HEK293 (cell line): Measurements from ENCODE around the gene TPO.

ENCODE experiments used
- CTCF ChIP-seq: fragments of 450-650 bp; formaldehyde crosslinking; IDR thresholded peaks from 2 replicates; pipeline ENCODE4 v1.5.1; 2016; ENCODE audit warnings: missing biosample characterization, missing genetic modification characterization
- GLI2 ChIP-seq: fragments of 450-650 bp; formaldehyde crosslinking; IDR thresholded peaks from 2 replicates; pipeline ENCODE4; 2017; ENCODE audit warnings: missing biosample characterization, missing genetic modification characterization, low read depth, borderline replicate concordance
- HOXA7 ChIP-seq: sonication (generic); formaldehyde crosslinking; IDR thresholded peaks from 2 replicates; pipeline ENCODE4 v1.8.1; 2022; ENCODE audit warnings: missing genetic modification reagents, borderline replicate concordance
- KLF16 ChIP-seq: fragments of 450-650 bp; formaldehyde crosslinking; IDR thresholded peaks from 2 replicates; pipeline ENCODE4 v1.5.1; 2017; ENCODE audit warnings: missing biosample characterization, missing genetic modification characterization
- REST ChIP-seq: fragments of 450-650 bp; formaldehyde crosslinking; IDR thresholded peaks from 2 replicates; pipeline ENCODE4 v1.5.1; 2016; ENCODE audit warnings: missing biosample characterization, missing genetic modification characterization
- SP3 ChIP-seq: fragments of 450-650 bp; formaldehyde crosslinking; IDR thresholded peaks from 2 replicates; pipeline ENCODE4 v1.5.1; 2016; ENCODE audit warnings: missing biosample characterization, missing genetic modification characterization
- YY1 ChIP-seq: fragments of 450-650 bp; formaldehyde crosslinking; IDR thresholded peaks from 2 replicates; pipeline ENCODE4 v1.5.1; 2018; ENCODE audit warnings: missing biosample characterization, missing genetic modification characterization
- ZBTB10 ChIP-seq: fragments of 450-650 bp; formaldehyde crosslinking; IDR thresholded peaks from 2 replicates; pipeline ENCODE4 v1.5.1; 2016; ENCODE audit warnings: missing biosample characterization, missing genetic modification characterization
- ZEB2 ChIP-seq: fragments of 450-650 bp; formaldehyde crosslinking; IDR thresholded peaks from 2 replicates; pipeline ENCODE4 v1.5.1; 2016; ENCODE audit warnings: missing biosample characterization, missing genetic modification characterization
- ZFP37 ChIP-seq: fragments of 450-650 bp; formaldehyde crosslinking; IDR thresholded peaks from 2 replicates; pipeline ENCODE4 v1.5.1; 2016; ENCODE audit warnings: missing biosample characterization, missing genetic modification characterization
- ZNF121 ChIP-seq: fragments of 450-650 bp; formaldehyde crosslinking; IDR thresholded peaks from 2 replicates; pipeline ENCODE4 v1.5.1; 2016; ENCODE audit warnings: missing biosample characterization, missing genetic modification characterization
- ZNF169 ChIP-seq: fragments of 450-650 bp; formaldehyde crosslinking; IDR thresholded peaks from 2 replicates; pipeline ENCODE4 v1.5.1; 2016; ENCODE audit warnings: missing biosample characterization, missing genetic modification characterization
- ZNF24 ChIP-seq: fragments of 450-650 bp; formaldehyde crosslinking; IDR thresholded peaks from 2 replicates; pipeline ENCODE4 v1.5.1; 2016; ENCODE audit warnings: missing biosample characterization, missing genetic modification characterization
- ZSCAN30 ChIP-seq: fragments of 450-650 bp; IDR thresholded peaks from 2 replicates; pipeline ENCODE4 v1.5.1; 2018; ENCODE audit warnings: missing biosample characterization, mild to moderate bottlenecking, missing genetic modification characterization, moderate library complexity

GRCh38 chr2:1586923-1587840, 173.9 kb downstream of the TPO start:
- no peak for TF ChIP-seq GLI2 (tag by site-specific recombination)
- no peak for TF ChIP-seq HOXA7 (CRISPR knock-in tag)
- no peak for TF ChIP-seq ZBTB10
- no peak for TF ChIP-seq CTCF (tag by site-specific recombination)
- TF ChIP-seq ZEB2: no peak
- no peak for TF ChIP-seq YY1 (tag by site-specific recombination)
- TF ChIP-seq ZNF24: no peak
- TF ChIP-seq KLF16 (tag by site-specific recombination): no peak
- TF ChIP-seq REST (tag by site-specific recombination): no peak
- TF ChIP-seq ZNF169 (tag by site-specific recombination): no peak
- TF ChIP-seq ZSCAN30 (tag by site-specific recombination): no peak
- TF ChIP-seq SP3 (tag by site-specific recombination): no peak
- TF ChIP-seq ZFP37: no peak
- no peak for TF ChIP-seq ZNF121 (tag by site-specific recombination)
